H1 (cell line): Measurements from ENCODE around the gene SRRM4. TPM values are rescaled to one million over a fixed set of nuclear protein-coding genes. Genes with fewer than 3 reads are reported as not detected.

Experiments used
- CTCF ChIA-PET: fragments of 300-600 bp; sonication (Branson Sonifier 250); formaldehyde crosslinking; loops from one replicate; lab custom pipeline; 2021; ENCODE audit not compliant: partially characterized antibody; lab: Charles Lee
- POLR2A ChIA-PET: fragments of 300-600 bp; sonication (Branson Sonifier 250); formaldehyde crosslinking; loops from one replicate; lab custom pipeline; 2021; ENCODE audit warnings: inconsistent platforms; ENCODE audit not compliant: partially characterized antibody; lab: Charles Lee
- DNase-seq, 2 experiments: peaks; one replicate each; pipeline versions ENCODE4 v3.0.0 to v3.0.0-alpha.2; 2010 to 2022; ENCODE audit warnings: low spot score in 2 of 2, low read depth in 1 of 2, mixed read lengths in 1 of 2
- FAIRE-seq: peaks from 2 replicates; lab custom pipeline; 2011; peaks lifted over from hg19 to GRCh38; lab: Jason Lieb, UNC
- H2AFZ ChIP-seq: 2 replicates; pipeline ENCODE4 v1.8.1; 2012; ENCODE audit warnings: low read length, inconsistent platforms
- H2AK5ac ChIP-seq: 2 replicates; pipeline ENCODE4 v1.6.1; 2013; ENCODE audit warnings: low read depth, low read length
- H2BK120ac ChIP-seq: replicated peaks from 2 replicates; pipeline ENCODE3; 2013; ENCODE audit warnings: low read depth, low read length, inconsistent platforms
- H2BK12ac ChIP-seq: 2 replicates; pipeline ENCODE4 v1.6.1; 2013; ENCODE audit warnings: low read depth, low read length
- H2BK15ac ChIP-seq: 2 replicates; pipeline ENCODE4 v1.6.1; 2013; ENCODE audit warnings: low read length
- H2BK20ac ChIP-seq: 2 replicates; pipeline ENCODE4 v1.6.1; 2013; ENCODE audit warnings: low read length
- H2BK5ac ChIP-seq: 2 replicates; pipeline ENCODE4 v1.6.1; 2013; ENCODE audit warnings: low read depth, low read length
- H3K14ac ChIP-seq: 2 replicates; pipeline ENCODE4 v1.6.1; 2013; ENCODE audit warnings: inconsistent platforms; ENCODE audit not compliant: insufficient read length
- H3K18ac ChIP-seq: 2 replicates; pipeline ENCODE4 v1.6.1; 2013; ENCODE audit warnings: low read length; ENCODE audit errors: extremely low read depth
- H3K23ac ChIP-seq: 2 replicates; pipeline ENCODE4 v1.6.1; 2013; ENCODE audit warnings: inconsistent platforms; ENCODE audit not compliant: insufficient read length
- H3K23me2 ChIP-seq: 2 replicates; pipeline ENCODE4 v1.6.1; 2013; ENCODE audit warnings: low read depth, low read length
- H3K27ac ChIP-seq: 2 replicates; pipeline ENCODE4 v1.6.1; 2011; ENCODE audit warnings: low read depth, low read length, inconsistent platforms
- H3K27me3 ChIP-seq, 4 experiments: replicated peaks in 1 of 4; 1 replicate in 1 of 4; 2 replicates in 3 of 4; pipeline versions ENCODE4 v1.6.1 to v1.8.1; 2011 to 2013; ENCODE audit warnings: low read length in 3 of 4, mild to moderate bottlenecking in 3 of 4, inconsistent platforms in 2 of 4, mixed read lengths in 2 of 4, moderate library complexity in 1 of 4; ENCODE audit not compliant: control insufficient read depth in 3 of 4, insufficient read depth in 3 of 4; ENCODE audit errors: extremely low read depth in 1 of 4
- H3K36me3 ChIP-seq, 4 experiments: 2 replicates each; pipeline versions ENCODE4 v1.6.1 to v1.8.1; 2011 to 2013; ENCODE audit warnings: mild to moderate bottlenecking in 4 of 4, low read length in 3 of 4, moderate library complexity in 2 of 4, control low read depth in 1 of 4, inconsistent platforms in 1 of 4; ENCODE audit not compliant: insufficient read depth in 4 of 4, control insufficient read depth in 2 of 4
- H3K4ac ChIP-seq: replicated peaks from 2 replicates; pipeline ENCODE3; 2013; ENCODE audit warnings: low read length, low read depth, mixed read lengths, inconsistent platforms; ENCODE audit not compliant: insufficient read length
- H3K4me1 ChIP-seq, 4 experiments: replicated peaks in 1 of 4; 1 replicate in 1 of 4; 2 replicates in 3 of 4; pipeline versions ENCODE4 v1.6.1 to v1.8.1; 2011 to 2013; ENCODE audit warnings: low read length in 3 of 4, inconsistent platforms in 2 of 4, mixed read lengths in 1 of 4; ENCODE audit not compliant: insufficient read depth in 4 of 4, control insufficient read depth in 3 of 4
- H3K4me2 ChIP-seq, 2 experiments: 2 replicates each; pipeline versions ENCODE4 v1.6.1 to v1.8.1; 2011 to 2013; ENCODE audit warnings: low read depth in 2 of 2, low read length in 2 of 2, control low read depth in 1 of 2, inconsistent platforms in 1 of 2, mild to moderate bottlenecking in 1 of 2; ENCODE audit not compliant: insufficient read depth in 1 of 2
- H3K4me3 ChIP-seq, 4 experiments: fragments of 200-600, 300-600 bp in 1 of 4; sonication (generic), shearing (Covaris generic), sonication (Bioruptor Twin) in 1 of 4; 2 replicates each; pipeline versions ENCODE4 v1.5.1 to v1.8.1; 2011 to 2016; ENCODE audit warnings: low read length in 4 of 4, low read depth in 3 of 4, control low read depth in 2 of 4, inconsistent platforms in 2 of 4, mild to moderate bottlenecking in 2 of 4, mixed read lengths in 1 of 4, moderate library complexity in 1 of 4; ENCODE audit not compliant: insufficient read depth in 2 of 4; ENCODE audit errors: extremely low read depth in 1 of 4
- H3K56ac ChIP-seq: replicated peaks from 2 replicates; pipeline ENCODE3; 2013; ENCODE audit warnings: low read depth, mild to moderate bottlenecking, mixed read lengths, low read length, inconsistent platforms; ENCODE audit not compliant: insufficient read length
- H3K79me1 ChIP-seq: 2 replicates; pipeline ENCODE4 v1.6.1; 2013; ENCODE audit warnings: low read depth, low read length, control low read depth
- H3K79me2 ChIP-seq, 2 experiments: 2 replicates each; pipeline versions ENCODE4 v1.6.1 to v1.8.1; 2012 to 2013; ENCODE audit warnings: low read length in 2 of 2, mild to moderate bottlenecking in 2 of 2, inconsistent platforms in 1 of 2; ENCODE audit not compliant: insufficient read depth in 2 of 2, control insufficient read depth in 1 of 2
- H3K9ac ChIP-seq, 4 experiments: replicated peaks in 1 of 4; 1 replicate in 1 of 4; 2 replicates in 3 of 4; pipeline versions ENCODE4 v1.6.1 to v1.8.1; 2011 to 2013; ENCODE audit warnings: low read depth in 3 of 4, low read length in 3 of 4, control low read depth in 2 of 4, mild to moderate bottlenecking in 2 of 4, moderate library complexity in 2 of 4, inconsistent platforms in 1 of 4; ENCODE audit errors: extremely low read depth in 1 of 4
- H3K9me3 ChIP-seq, 2 experiments: 2 replicates each; pipeline versions ENCODE4 v1.6.1 to v1.8.1; 2012 to 2013; ENCODE audit warnings: mild to moderate bottlenecking in 2 of 2, moderate library complexity in 2 of 2, control low read depth in 1 of 2, inconsistent platforms in 1 of 2, low read depth in 1 of 2, low read length in 1 of 2, mixed read lengths in 1 of 2; ENCODE audit not compliant: insufficient read depth in 2 of 2
- H4K20me1 ChIP-seq, 2 experiments: replicated peaks in 1 of 2; 2 replicates each; pipeline versions ENCODE3 to v1.8.1; 2011 to 2013; ENCODE audit warnings: inconsistent platforms in 2 of 2, low read length in 2 of 2, mild to moderate bottlenecking in 1 of 2; ENCODE audit not compliant: insufficient read depth in 2 of 2, control insufficient read depth in 1 of 2
- H4K5ac ChIP-seq: 2 replicates; pipeline ENCODE4 v1.6.1; 2013; ENCODE audit warnings: low read length, low read depth, mixed read lengths, inconsistent platforms; ENCODE audit not compliant: insufficient read length
- H4K8ac ChIP-seq: 2 replicates; pipeline ENCODE4 v1.8.0; 2013; ENCODE audit warnings: mild to moderate bottlenecking, moderate library complexity, low read length, inconsistent platforms; ENCODE audit not compliant: insufficient read depth; ENCODE audit errors: extremely low read depth
- H4K91ac ChIP-seq: replicated peaks from 2 replicates; pipeline ENCODE3; 2013; ENCODE audit warnings: low read length, mixed read lengths, inconsistent platforms; ENCODE audit not compliant: insufficient read length
- EGR1 ChIP-seq: IDR thresholded peaks from 2 replicates; pipeline ENCODE4 v1.6.1; 2011; ENCODE audit warnings: low read depth, low read length, borderline replicate concordance
- SAP30 ChIP-seq: fragments of 300-600 bp; sonication (generic); IDR thresholded peaks from 2 replicates; pipeline ENCODE4 v1.7.1; 2012; ENCODE audit warnings: low read length, moderate library complexity, mild to moderate bottlenecking, inconsistent platforms; ENCODE audit not compliant: insufficient read depth, insufficient replicate concordance
- WGBS, 2 experiments: shearing (Covaris generic) in 1 of 2; methylation state at CpG; one replicate each; pipeline versions ENCODE4 v1.1.6 to v1.1.7; 2013 to 2015; ENCODE audit warnings: low lambda C conversion rate in 2 of 2, mixed read lengths in 2 of 2, inconsistent platforms in 1 of 2, low coverage in 1 of 2, missing lambda C conversion rate in 1 of 2; ENCODE audit not compliant: insufficient replicate concordance in 2 of 2, insufficient coverage in 1 of 2, insufficient read length in 1 of 2; ENCODE audit errors: extremely low coverage in 1 of 2, missing lambda C conversion rate in 1 of 2; 5-methylcytosine and 5-hydroxymethylcytosine counted together
- polyA plus RNA-seq, 7 experiments: library from polyadenylated mRNA; depleted of rRNA in 3 of 7; stranded (reverse) in 5 of 7; unstranded in 2 of 7; fragments of >200 nt in 5 of 7; fragments of 200-250 nt in 2 of 7; gene quantifications; 1 replicate in 5 of 7; 2 replicates in 1 of 7; 4 replicates in 1 of 7; pipeline versions ENCODE4 v1.2.1 to v1.2.3, GENCODE V29; 2011 to 2013; ENCODE audit warnings: missing spikeins in 2 of 7, mixed read lengths in 2 of 7
- total RNA-seq: library from RNA; stranded (reverse); fragmentation: NEBNext Ultra II Directional; extraction: Animal tissue kit (Norgen Biotek cat#: 25700); gene quantifications from 2 replicates; pipeline ENCODE4 v1.2.1, GENCODE V29; 2021

SRRM4 gene
- total and polyA plus RNA-seq, 2 of the 8 experiments (the other 6 are each of a cell fraction or from before 2014, with no cell fraction given): 0.53 to 1.1 TPM

DNA sequence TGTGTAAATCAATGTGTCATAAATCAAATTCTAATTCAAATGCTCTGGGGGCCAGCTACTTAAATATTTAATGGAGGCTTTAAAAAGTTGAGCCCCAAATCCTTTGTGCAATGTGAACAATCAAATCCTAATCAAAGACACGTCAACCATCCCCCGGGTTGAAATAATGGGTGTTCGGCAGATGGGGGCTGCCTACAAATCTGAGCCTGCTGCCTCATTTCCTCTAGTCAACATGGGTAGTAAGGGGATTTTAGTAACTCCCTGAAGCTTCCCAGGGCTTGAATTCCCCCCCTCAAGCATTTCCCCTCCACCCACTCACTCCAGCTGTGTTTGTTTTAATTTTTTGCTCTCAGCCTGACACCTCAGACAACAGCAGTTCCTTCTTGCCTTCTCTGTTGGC, 37.8 kb downstream of the SRRM4 start:
- Histone ChIP-seq H3K9me3 (0 out of 4 replicates have a peak, but pooled peaks cover 0 to 4% of the 10 kb centered on the region in 2 experiments), H3K14ac (no peak overlapping the region), H4K91ac (no peak overlapping the region), H3K36me3 (no peaks in the 10 kb centered on the region), H3K23me2 (no peaks in the 10 kb centered on the region), H3K79me1 (no peaks in the 10 kb centered on the region), H3K27me3 (no peaks in the 10 kb centered on the region), H3K9ac (no peak overlapping the region), H3K23ac (no peak overlapping the region), H4K20me1 (no peaks in the 10 kb centered on the region), H2BK15ac (no peak overlapping the region), H3K4me1 (peaks cover 6 to 30% (median 18%) of the 10 kb centered on the region in 4 experiments; a peak in 6 of 7 replicates), H3K27ac (no peak overlapping the region), H3K4me2 (peak overlapping the region; percentile 15 to 20; a peak in 3 of 4 replicates), H2BK12ac (peak overlapping the region; percentile 42; the same call in 1 of the 2 replicates), H3K4me3 (no peak overlapping the region), H2AFZ (no peak overlapping the region), H3K79me2 (no peaks in the 10 kb centered on the region), H3K4ac (no peak overlapping the region), H2BK20ac (no peak overlapping the region), H2BK5ac (no peak overlapping the region; the same call in 1 of the 2 replicates), H4K8ac (no peak overlapping the region), H4K5ac (no peak overlapping the region), H2BK120ac (no peak overlapping the region), H2AK5ac (no peak overlapping the region), H3K18ac (no peak overlapping the region), H3K56ac (no peak overlapping the region)
- WGBS, 2 experiments: 68% methylated on average over 3 of the region's 3 CpGs; no CpG with 5 or more reads in 1 of the 2 experiments
- TF ChIP-seq EGR1: 0 out of 2 replicates have a peak, but pooled peaks have one; percentile 9
- TF ChIP-seq SAP30: no peak
- CTCF ChIA-PET: interaction anchor here (0.8 to 3.0 kb wide), 7 partner anchors 28 to 424 kb away, joined by 3 to 17 read pairs (median 4); no protein-coding TSS in a partner anchor
- POLR2A ChIA-PET: no interaction called here
- no peak for FAIRE-seq
- DNase-seq: no peak
